Ishikawa (cell line): Measurements from ENCODE around the gene HOXB9.

Source experiments
- EGR1 ChIP-seq: IDR thresholded peaks from 2 replicates; pipeline ENCODE4 v1.6.1; 2012
- EP300 ChIP-seq: IDR thresholded peaks from 2 replicates; pipeline ENCODE4 v1.6.1; 2012; ENCODE audit warnings: borderline replicate concordance
- TCF12 ChIP-seq: IDR thresholded peaks from 2 replicates; pipeline ENCODE4 v1.6.1; 2012; ENCODE audit warnings: low read depth

- no peak for TF ChIP-seq TCF12
- no peak for TF ChIP-seq EP300
- no peak for TF ChIP-seq EGR1
Measured at GRCh38 chr17:48579471-48579759, 46.7 kb downstream of the HOXB9 start.
